GM19023 (cell line): ENCODE data around the gene YWHAG.
"Not testable (repeated sequence)": the region's sequence is repeated elsewhere in the genome, so short reads cannot be mapped to it uniquely, and the experiment has no call there.

ENCODE experiments used
- ATAC-seq: cut with Tn5 transposase; IDR thresholded peaks from one replicate; pipeline ENCODE4 v1.9.1; 2021; ENCODE audit warnings: mild to moderate bottlenecking, moderate library complexity; ENCODE audit not compliant: unreplicated experiment

Gene YWHAG

DNA sequence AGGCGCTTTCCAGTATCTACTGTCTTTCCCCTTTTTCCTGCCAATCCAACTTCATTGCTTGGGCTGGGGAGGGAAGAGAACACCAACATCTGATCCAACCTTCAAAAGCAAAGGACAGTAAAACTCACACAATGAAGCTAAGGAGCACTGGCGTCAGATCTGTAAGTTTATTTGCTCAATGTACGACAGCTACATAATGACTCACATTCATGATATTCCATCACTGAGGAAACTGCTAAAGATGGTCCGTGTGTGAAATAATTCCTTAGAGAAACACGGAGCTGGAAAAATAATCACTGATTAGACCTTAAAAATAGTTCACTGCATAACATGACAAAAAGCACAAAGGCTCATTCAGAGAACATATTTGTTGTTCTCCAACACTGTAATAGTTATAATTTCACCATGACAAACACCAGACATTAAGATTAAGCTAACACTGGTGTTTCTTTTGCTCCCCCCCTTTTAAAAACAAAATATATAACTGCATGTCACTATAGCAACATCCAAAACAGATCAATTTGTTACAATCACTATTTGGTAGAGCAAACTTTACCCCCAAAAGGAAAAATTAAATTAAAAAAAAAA lies 32.1 kb downstream of the YWHAG start:
- ATAC-seq, result no peak

DNA sequence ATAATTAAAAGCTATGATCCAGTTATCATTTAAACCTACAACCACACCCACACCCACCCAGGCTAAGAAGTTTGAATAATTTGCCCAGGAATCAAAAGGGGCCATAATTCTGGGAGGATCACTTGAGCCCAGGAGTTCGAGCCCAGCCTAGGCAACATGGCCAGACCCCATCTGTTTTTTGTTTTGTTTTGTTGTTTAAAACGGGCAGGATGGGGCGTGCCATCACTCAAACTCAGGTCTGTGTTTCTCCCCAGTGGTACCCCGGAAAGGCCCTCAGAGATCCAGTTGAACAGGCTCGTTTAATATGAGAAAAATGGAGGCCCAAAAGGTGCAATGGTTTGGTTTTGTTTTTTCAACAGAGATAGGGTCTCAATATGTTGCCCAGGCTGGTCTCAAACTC lies 33.0 kb downstream of the YWHAG start:
- ATAC-seq, result no peak

GRCh38 chr7:76325092-76325491 lies 33.7 kb downstream of the YWHAG start:
- no peak for ATAC-seq

GRCh38 chr7:76318488-76319353 lies 40.1 kb downstream of the YWHAG start:
- ATAC-seq, result peak; percentile 50

DNA sequence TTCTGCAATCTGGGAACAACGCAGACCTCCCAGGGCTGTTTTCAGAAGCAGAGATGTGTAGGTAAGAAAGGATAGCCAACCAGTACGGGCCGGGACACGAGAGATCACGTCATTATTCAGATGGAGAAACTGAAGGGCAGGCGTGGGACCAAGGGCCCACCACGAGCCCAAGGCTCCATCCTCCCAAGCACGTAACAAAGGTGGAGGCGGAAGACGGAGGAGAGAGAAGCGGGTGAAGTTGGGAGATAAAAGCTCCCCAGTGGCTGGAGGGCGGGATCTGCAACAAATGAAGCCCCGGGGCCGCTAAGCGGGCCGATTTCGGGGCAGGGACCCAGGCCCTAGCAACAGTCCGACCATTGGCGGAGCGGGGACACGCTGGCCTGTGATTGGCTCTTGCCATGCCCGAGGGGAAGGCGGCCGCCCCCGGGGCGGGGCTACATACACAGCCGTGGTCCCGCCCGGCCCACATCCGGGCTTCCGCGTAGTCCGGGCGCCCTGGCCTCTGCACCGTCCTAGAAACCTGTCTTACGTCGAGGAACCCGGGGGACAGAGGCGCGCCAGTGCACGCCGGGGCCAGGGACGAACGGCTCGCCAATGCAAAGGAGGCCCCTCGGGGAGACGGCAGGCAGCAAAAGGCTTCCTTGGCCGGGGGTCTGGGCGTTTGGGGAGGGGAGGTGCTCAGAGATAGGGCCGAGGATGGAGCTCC lies 40.9 kb downstream of the YWHAG start:
- ATAC-seq, result peak; percentile 88

- no peak for ATAC-seq
Observed at GRCh38 chr7:76316984-76317781, 41.6 kb downstream of the YWHAG start.

DNA sequence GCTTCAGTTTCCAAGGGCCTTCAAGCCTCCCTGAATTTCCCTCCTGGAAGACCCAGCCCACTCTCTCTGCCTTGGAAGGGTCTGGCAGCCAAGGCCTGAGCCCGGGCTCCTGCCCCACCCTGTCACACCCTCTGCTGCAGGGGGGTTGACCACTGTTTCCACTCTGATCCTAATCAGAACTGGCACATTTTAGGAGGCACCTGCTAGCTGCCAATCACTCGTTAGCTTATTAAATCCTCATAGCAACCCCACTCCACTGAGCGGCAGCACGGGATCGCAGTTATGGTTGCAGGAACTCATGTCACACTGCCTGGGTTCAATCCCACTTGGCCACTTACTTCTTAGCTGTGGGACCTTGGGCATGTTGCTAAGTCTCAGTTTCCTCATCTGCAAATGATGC lies 43.4 kb downstream of the YWHAG start:
- no peak for ATAC-seq

DNA sequence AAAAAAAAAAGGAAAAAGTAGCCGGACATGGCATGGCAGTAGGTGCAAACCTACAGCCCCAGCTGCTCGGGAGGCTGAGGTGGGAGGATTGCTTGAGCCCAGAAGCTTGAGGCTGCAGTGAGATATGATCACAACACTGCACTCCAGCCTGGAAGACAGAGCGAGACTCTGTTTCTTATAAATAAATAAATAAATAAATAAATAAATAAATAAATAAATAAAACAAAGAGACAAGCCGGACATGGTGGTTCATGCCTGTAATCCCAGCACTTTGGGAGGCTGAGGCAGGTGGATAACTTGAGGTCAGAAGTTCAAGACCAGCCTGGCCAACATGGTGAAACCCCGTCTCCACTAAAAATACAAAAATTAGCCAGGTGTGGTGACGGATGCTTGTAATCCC lies 44.1 kb downstream of the YWHAG start:
- ATAC-seq, result not testable (repeated sequence)

DNA sequence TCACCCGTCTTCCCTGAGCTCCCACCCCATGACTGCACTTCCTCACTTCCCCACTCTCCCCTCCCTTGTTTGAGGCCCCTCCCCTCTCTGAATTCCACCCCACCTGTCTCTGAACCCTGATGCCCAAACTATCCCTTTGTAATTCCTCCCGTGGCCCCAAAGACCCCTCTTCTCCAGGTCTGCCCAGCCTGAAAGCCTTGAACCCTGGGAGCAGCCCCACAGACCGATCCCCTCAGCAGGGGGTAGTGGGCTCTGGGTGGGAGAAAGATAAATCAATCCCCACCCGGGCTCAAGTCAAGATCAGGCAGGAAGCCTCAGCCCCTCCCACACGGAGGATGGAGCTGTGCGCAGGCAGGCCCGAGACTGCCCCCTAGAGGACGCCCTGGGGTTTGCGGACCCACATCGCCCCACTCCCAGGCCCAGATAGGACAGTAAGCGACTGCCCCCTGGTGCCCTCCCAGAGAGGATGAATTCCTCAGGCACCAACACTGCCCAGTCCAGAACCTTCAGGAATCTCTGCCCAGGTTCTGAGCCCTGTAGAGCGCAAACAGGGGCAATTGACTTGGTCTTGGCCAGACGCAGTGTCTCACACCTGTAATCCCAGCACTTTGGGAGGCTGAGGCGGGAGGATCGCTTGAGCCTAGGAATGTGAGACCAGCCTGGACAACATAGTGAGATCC lies 44.6 kb downstream of the YWHAG start:
- ATAC-seq, result peak; percentile 28

- ATAC-seq, result not testable (repeated sequence)
Observed at GRCh38 chr7:76311838-76312237, 47.0 kb downstream of the YWHAG start.

DNA sequence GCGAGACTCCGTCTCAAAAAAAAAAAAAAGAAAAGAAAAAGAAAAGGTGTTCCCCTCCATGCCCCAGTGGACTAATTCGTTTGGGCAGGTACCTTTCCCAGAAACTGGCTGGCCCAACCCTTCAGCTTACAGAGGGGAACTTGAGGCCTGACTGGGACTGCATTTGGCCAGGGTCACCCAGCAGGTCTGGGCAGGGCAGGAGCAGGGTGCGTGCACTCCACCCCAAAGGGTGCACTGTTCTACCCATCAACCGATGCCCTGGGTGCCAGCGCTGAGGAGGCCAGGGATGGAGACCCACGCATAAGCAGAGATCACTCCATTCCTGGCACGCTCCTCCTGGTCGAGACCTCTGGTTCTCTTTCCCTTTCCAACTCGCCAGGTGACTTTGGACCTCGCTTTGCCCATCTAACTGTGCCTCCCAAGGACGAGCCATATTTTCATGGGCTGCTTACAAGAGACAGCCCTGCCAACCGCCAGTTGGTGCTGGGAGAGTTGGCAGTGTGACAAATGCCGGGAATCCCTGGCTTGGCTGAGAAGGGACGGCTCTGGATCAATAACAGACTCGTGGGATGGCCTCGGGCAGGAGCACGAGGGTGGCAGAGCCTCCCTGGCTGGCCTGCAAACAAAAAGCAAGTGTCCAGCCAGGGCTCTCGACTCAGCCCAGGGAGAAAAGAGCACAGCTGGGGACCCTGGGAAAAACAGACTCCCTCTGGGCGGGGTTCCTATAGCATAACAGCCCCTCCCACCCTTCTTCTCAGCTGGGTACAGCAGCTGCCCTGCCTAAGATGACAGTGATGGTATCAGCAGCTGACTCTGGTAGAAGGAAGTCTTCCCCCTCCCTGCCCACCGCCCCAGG lies 48.5 kb downstream of the YWHAG start:
- no peak for ATAC-seq

- not testable (repeated sequence) for ATAC-seq
Observed at GRCh38 chr7:76309341-76310101, 49.3 kb downstream of the YWHAG start.

DNA sequence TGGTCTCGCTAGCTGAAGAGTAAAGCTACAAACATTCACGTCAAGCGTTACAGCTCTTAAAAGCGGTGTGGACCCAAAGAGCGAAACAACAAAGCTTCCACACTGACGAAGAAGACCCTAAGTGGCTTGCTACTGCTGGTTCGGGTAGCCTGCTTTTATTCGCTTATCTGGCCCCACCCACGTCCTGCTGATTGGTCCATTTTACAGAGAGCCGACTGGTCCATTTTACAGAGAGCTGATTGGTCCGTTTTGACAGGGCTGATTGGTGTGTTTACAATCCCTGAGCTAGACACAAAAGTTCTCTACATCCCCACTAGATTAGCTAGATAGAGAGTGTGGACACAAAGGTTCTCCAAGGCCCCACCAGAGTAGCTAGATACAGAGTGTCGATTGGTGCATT lies 49.9 kb downstream of the YWHAG start:
- not testable (repeated sequence) for ATAC-seq

- ATAC-seq, result no peak
Observed at GRCh38 chr7:76304888-76305375, 53.9 kb downstream of the YWHAG start.

DNA sequence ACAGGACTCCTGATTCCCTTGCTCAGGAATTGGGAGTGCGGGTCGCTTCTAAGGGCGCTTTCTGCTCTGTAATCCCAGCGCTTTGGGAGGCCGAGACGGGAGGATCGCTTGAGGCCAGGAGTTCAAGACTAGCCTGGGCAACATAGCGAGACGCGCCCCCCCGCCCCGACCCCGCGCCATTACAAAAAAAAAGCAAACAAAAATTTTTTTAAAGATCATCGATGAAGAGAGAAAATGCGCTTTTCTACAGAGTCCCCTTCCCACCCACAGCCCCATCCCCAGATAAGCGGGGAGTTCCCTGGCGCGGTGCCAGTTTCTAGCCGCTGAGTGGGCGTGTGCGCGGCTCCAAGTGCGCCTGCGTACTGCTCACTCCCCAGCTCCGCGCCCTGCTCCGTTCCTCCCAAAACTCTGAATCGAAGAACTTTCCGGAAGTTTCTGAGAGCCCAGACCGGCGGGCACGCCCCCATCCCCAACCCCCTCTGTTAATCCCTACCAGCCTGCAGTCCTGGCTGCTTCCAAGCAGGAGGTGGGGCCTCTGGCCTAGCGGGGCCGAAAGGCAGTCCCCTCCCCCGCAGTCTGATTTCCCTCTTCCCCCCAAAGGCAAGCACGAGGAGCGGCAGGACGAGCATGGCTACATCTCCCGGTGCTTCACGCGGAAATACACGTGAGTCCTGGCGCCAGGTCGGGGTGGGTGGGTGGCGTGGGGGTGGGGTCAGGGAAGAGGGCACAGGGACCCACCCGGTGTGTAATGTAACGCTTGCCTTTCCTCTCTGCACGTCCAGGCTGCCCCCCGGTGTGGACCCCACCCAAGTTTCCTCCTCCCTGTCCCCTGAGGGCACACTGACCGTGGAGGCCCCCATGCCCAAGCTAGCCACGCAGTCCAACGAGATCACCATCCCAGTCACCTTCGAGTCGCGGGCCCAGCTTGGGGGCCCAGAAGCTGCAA lies 55.3 kb downstream of the YWHAG start:
- ATAC-seq, result peak; percentile 42

DNA sequence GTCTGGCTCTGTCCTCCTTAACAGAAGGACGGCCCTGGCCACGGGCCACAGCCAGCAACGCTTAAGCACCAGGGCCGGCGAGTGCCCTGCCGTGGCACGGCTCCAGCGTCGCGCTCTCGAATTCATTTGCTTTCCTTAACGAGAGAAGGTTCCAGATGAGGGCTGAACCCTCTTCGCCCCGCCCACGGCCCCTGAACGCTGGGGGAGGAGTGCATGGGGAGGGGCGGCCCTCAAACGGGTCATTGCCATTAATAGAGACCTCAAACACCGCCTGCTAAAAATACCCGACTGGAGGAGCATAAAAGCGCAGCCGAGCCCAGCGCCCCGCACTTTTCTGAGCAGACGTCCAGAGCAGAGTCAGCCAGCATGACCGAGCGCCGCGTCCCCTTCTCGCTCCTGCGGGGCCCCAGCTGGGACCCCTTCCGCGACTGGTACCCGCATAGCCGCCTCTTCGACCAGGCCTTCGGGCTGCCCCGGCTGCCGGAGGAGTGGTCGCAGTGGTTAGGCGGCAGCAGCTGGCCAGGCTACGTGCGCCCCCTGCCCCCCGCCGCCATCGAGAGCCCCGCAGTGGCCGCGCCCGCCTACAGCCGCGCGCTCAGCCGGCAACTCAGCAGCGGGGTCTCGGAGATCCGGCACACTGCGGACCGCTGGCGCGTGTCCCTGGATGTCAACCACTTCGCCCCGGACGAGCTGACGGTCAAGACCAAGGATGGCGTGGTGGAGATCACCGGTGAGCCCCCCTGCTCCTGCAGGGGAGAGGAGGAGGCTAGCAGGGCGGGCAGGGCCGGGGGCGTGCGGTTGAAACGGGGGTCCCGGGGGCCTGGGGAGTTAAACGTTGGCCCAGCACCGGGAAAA lies 56.2 kb downstream of the YWHAG start, which contains the start of gene HSPB1:
Gene HSPB1, plus strand, starts transcription at position 327 of the 855 bp plus-strand sequence. Its CDS starts 40 bp downstream, at position 367.
- peak; percentile 65 for ATAC-seq
